Measurements from ENCODE around the gene CNTN5. TPM values are rescaled to one million over a fixed set of nuclear protein-coding genes. Genes with fewer than 3 reads are reported as not detected.

The CNTN5 gene
- polyA plus RNA-seq, 1 donor from 2014 or later = 1.1 TPM

DNA sequence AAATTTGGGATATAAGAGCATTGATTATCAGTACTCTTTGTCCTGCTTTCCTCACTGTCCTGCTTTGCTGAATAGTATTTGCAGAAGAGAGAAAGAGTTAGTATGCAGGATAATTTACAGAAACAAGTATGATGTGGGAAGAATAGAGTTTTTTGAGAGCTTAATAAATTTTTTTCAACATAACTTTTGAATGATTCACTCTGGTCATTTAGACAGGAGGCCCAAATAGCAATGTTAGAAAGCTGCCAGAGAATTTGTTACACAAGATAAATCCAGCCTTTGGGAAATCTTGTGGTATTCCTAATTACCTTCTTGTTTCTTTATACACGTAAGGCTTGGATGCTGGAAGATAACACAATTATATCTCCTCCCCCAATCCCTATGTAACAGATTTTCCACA lies 484.6 kb downstream of the CNTN5 start:
- Histone ChIP-seq H3K4me3 (ENCODE audit: low read length) (no peak overlapping the region), H3K79me2 (replicated peaks; ENCODE audit: insufficient read depth, low read length) (no peaks in the 10 kb centered on the region), H3K4me2 (ENCODE audit: low read length) (no peak overlapping the region), H3K36me3 (ENCODE audit: insufficient read depth, low read length) (no peaks in the 10 kb centered on the region), H3K9me2 (ENCODE audit: insufficient read depth, low read length) (no peaks in the 10 kb centered on the region), H3K27ac (ENCODE audit: low read length) (no peak overlapping the region), H3K9me3 (ENCODE audit: low read length) (no peaks in the 10 kb centered on the region), H3K9ac (ENCODE audit: low read length) (no peak overlapping the region), H3K27me3 (ENCODE audit: insufficient read depth, low read depth, low read length) (no peaks in the 10 kb centered on the region), H3F3A (ENCODE audit: insufficient read depth, low read length, poor library complexity, severe bottlenecking) (no peaks in the 10 kb centered on the region), H4K20me1 (ENCODE audit: insufficient read depth) (no peaks in the 10 kb centered on the region), H2AFZ (ENCODE audit: low read depth, low read length) (no peak overlapping the region)
- TF ChIP-seq SMC3 (conservative IDR thresholded peaks at IDR 0.05; ENCODE audit: poor library complexity) (no peak), TAF1 (IDR thresholded peaks at IDR 0.05; ENCODE audit: low read depth) (no peak), RAD21 (conservative IDR thresholded peaks at IDR 0.05) (no peak), POLR2AphosphoS5 (IDR thresholded peaks at IDR 0.05) (no peak), MXI1 (conservative IDR thresholded peaks at IDR 0.05; ENCODE audit: poor library complexity, severe bottlenecking) (no peak), EP300 (conservative IDR thresholded peaks at IDR 0.05; ENCODE audit: poor library complexity, severe bottlenecking) (no peak), EZH2 (IDR thresholded peaks at IDR 0.05; ENCODE audit: borderline replicate concordance, insufficient read depth, low read length, poor library complexity, severe bottlenecking) (no peak)
- TF ChIP-seq, protein P1, sequence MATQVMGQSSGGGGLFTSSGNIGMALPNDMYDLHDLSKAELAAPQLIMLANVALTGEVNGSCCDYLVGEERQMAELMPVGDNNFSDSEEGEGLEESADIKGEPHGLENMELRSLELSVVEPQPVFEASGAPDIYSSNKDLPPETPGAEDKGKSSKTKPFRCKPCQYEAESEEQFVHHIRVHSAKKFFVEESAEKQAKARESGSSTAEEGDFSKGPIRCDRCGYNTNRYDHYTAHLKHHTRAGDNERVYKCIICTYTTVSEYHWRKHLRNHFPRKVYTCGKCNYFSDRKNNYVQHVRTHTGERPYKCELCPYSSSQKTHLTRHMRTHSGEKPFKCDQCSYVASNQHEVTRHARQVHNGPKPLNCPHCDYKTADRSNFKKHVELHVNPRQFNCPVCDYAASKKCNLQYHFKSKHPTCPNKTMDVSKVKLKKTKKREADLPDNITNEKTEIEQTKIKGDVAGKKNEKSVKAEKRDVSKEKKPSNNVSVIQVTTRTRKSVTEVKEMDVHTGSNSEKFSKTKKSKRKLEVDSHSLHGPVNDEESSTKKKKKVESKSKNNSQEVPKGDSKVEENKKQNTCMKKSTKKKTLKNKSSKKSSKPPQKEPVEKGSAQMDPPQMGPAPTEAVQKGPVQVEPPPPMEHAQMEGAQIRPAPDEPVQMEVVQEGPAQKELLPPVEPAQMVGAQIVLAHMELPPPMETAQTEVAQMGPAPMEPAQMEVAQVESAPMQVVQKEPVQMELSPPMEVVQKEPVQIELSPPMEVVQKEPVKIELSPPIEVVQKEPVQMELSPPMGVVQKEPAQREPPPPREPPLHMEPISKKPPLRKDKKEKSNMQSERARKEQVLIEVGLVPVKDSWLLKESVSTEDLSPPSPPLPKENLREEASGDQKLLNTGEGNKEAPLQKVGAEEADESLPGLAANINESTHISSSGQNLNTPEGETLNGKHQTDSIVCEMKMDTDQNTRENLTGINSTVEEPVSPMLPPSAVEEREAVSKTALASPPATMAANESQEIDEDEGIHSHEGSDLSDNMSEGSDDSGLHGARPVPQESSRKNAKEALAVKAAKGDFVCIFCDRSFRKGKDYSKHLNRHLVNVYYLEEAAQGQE (IDR thresholded peaks at IDR 0.05; ENCODE audit: borderline replicate concordance) = no peak
- TF ChIP-seq, protein P2, sequence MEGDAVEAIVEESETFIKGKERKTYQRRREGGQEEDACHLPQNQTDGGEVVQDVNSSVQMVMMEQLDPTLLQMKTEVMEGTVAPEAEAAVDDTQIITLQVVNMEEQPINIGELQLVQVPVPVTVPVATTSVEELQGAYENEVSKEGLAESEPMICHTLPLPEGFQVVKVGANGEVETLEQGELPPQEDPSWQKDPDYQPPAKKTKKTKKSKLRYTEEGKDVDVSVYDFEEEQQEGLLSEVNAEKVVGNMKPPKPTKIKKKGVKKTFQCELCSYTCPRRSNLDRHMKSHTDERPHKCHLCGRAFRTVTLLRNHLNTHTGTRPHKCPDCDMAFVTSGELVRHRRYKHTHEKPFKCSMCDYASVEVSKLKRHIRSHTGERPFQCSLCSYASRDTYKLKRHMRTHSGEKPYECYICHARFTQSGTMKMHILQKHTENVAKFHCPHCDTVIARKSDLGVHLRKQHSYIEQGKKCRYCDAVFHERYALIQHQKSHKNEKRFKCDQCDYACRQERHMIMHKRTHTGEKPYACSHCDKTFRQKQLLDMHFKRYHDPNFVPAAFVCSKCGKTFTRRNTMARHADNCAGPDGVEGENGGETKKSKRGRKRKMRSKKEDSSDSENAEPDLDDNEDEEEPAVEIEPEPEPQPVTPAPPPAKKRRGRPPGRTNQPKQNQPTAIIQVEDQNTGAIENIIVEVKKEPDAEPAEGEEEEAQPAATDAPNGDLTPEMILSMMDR (IDR thresholded peaks at IDR 0.05; ENCODE audit: poor library complexity, severe bottlenecking) = no peak

DNA sequence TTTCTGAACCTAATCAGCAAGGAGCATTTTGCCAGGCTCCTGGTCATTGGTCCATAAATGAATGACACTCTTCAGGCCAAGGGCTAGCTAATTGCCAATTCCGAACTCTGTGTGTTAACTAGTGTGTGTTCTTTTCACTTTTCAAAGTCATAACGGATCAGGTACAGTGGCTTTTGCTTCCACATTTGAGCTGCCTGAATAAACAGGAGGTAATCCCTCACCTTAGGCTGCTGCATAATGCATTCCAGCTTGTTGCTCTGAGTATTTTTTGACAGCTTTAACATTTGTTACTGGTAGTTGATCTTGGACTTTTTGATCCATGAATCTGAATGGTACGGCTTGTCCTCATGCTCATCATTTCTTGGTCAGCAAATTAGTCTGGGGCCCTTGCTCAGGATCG lies 485.1 kb downstream of the CNTN5 start:
- TF ChIP-seq, protein P2 (IDR thresholded peaks at IDR 0.05; ENCODE audit: poor library complexity, severe bottlenecking) = no peak
- no peak for TF ChIP-seq RAD21 (conservative IDR thresholded peaks at IDR 0.05)
- TF ChIP-seq EZH2 (IDR thresholded peaks at IDR 0.05; ENCODE audit: borderline replicate concordance, insufficient read depth, low read length, poor library complexity, severe bottlenecking) = no peak
- no peak for TF ChIP-seq POLR2AphosphoS5 (IDR thresholded peaks at IDR 0.05)
- Histone ChIP-seq H3K9me3 (ENCODE audit: low read length) (no peaks in the 10 kb centered on the region), H3F3A (ENCODE audit: insufficient read depth, low read length, poor library complexity, severe bottlenecking) (no peaks in the 10 kb centered on the region), H3K79me2 (replicated peaks; ENCODE audit: insufficient read depth, low read length) (no peaks in the 10 kb centered on the region), H3K27ac (ENCODE audit: low read length) (no peak overlapping the region), H3K9ac (ENCODE audit: low read length) (no peak overlapping the region), H3K9me2 (ENCODE audit: insufficient read depth, low read length) (no peaks in the 10 kb centered on the region), H2AFZ (ENCODE audit: low read depth, low read length) (no peak overlapping the region), H4K20me1 (ENCODE audit: insufficient read depth) (no peaks in the 10 kb centered on the region), H3K4me3 (ENCODE audit: low read length) (no peak overlapping the region), H3K4me2 (ENCODE audit: low read length) (no peak overlapping the region), H3K36me3 (ENCODE audit: insufficient read depth, low read length) (no peaks in the 10 kb centered on the region), H3K27me3 (ENCODE audit: insufficient read depth, low read depth, low read length) (no peaks in the 10 kb centered on the region)
